Measurements from ENCODE around the gene CLDND2.

CLDND2 gene

DNA sequence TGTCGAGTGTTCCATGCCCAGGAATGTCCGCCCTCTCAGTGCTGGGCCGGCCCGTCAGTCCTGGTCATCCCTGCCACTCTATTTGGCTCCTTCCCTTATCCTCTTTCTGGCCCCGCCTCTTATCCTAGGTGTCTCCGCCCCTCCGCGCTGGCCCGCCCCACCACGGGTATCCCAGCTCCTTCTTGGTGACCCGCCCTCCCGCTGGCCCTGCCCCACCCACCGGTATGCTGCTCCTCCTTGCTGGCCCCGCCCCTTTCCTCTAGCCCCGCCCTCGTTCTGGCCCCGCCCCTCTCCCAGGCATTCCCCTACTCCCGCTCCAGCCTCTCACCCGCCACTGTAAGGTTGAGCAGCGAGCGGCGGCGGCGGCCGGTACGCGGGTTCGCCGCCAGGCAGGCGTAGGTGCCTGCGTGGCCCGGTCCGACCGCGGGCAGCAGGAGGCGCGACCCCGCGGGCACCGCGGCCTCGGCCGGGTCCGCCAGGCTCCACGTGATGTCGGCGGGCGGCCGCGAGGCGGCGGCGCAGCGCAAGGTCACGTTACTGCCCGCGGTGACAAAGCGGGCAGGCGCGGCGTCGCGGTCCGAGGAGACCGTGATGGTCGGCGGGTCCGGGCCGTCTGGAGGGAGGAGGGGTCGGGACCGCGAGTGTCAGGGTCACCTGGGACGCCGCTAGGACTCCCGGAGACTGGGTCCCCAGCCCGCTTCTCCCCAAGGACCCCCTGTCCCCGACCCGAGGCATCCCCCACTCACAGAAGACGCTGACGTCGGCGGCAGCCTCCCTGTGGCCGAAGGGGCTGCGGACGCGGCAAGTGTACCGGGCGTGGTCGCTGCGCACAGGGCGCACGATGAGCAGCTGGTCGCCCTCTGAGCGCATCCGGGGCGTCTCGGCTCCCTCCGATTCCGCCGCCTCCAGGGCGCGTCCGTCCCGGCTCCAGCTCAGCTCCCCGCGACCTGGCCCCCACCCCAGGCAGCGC, 28.8 kb downstream of the CLDND2 start:
- peak; percentile 86 to 98 for DNase-seq (ENCODE audit: low read depth in 1 of 2, low spot score in 1 of 2)
- Histone ChIP-seq H3K27ac (replicated peaks) (no peak overlapping the region), H3K27me3 (ENCODE audit: insufficient read depth, poor library complexity, severe bottlenecking) (no peaks in the 10 kb centered on the region), H3K4me3 (replicated peaks; ENCODE audit: insufficient read depth, low read length) (peak overlapping the region; percentile 68)
- TF ChIP-seq, protein P1, sequence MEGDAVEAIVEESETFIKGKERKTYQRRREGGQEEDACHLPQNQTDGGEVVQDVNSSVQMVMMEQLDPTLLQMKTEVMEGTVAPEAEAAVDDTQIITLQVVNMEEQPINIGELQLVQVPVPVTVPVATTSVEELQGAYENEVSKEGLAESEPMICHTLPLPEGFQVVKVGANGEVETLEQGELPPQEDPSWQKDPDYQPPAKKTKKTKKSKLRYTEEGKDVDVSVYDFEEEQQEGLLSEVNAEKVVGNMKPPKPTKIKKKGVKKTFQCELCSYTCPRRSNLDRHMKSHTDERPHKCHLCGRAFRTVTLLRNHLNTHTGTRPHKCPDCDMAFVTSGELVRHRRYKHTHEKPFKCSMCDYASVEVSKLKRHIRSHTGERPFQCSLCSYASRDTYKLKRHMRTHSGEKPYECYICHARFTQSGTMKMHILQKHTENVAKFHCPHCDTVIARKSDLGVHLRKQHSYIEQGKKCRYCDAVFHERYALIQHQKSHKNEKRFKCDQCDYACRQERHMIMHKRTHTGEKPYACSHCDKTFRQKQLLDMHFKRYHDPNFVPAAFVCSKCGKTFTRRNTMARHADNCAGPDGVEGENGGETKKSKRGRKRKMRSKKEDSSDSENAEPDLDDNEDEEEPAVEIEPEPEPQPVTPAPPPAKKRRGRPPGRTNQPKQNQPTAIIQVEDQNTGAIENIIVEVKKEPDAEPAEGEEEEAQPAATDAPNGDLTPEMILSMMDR (IDR thresholded peaks at IDR 0.05; ENCODE audit: insufficient read depth, low read length): no peak
- TF ChIP-seq POLR2AphosphoS5 (IDR thresholded peaks at IDR 0.05; ENCODE audit: low read depth): no peak
- no peak for TF ChIP-seq SPI1 (IDR thresholded peaks at IDR 0.05; ENCODE audit: borderline replicate concordance, low read depth)
- TF ChIP-seq, protein P2, sequence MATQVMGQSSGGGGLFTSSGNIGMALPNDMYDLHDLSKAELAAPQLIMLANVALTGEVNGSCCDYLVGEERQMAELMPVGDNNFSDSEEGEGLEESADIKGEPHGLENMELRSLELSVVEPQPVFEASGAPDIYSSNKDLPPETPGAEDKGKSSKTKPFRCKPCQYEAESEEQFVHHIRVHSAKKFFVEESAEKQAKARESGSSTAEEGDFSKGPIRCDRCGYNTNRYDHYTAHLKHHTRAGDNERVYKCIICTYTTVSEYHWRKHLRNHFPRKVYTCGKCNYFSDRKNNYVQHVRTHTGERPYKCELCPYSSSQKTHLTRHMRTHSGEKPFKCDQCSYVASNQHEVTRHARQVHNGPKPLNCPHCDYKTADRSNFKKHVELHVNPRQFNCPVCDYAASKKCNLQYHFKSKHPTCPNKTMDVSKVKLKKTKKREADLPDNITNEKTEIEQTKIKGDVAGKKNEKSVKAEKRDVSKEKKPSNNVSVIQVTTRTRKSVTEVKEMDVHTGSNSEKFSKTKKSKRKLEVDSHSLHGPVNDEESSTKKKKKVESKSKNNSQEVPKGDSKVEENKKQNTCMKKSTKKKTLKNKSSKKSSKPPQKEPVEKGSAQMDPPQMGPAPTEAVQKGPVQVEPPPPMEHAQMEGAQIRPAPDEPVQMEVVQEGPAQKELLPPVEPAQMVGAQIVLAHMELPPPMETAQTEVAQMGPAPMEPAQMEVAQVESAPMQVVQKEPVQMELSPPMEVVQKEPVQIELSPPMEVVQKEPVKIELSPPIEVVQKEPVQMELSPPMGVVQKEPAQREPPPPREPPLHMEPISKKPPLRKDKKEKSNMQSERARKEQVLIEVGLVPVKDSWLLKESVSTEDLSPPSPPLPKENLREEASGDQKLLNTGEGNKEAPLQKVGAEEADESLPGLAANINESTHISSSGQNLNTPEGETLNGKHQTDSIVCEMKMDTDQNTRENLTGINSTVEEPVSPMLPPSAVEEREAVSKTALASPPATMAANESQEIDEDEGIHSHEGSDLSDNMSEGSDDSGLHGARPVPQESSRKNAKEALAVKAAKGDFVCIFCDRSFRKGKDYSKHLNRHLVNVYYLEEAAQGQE (IDR thresholded peaks at IDR 0.05; ENCODE audit: insufficient replicate concordance, low read depth): no peak
- TF ChIP-seq GABPA (IDR thresholded peaks at IDR 0.05; ENCODE audit: low read depth): no peak

DNA sequence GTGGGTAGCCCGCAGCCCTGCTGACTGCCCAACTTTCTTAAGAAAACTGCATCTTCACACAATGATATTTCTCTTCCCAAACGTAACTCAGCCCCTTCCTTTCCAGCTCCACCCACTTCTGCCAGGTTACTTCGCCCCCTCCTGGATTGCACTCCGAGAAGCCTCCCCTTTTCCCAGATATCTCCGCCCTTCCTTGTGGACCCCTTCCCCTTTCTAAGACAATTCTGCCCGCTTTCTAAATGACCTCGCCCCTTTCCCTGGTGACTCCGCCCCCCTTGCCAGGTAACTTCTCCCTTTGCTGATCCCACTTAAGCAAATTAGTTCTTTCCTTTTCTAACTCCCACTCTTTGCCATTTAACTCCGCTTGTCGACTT, 29.5 kb downstream of the CLDND2 start:
- TF ChIP-seq, protein P2 (IDR thresholded peaks at IDR 0.05; ENCODE audit: insufficient replicate concordance, low read depth): no peak
- TF ChIP-seq, protein P1 (IDR thresholded peaks at IDR 0.05; ENCODE audit: insufficient read depth, low read length): no peak
- H3K27me3 ChIP-seq (ENCODE audit: insufficient read depth, poor library complexity, severe bottlenecking): no peaks in the 10 kb centered on the region
- peak overlapping the region; percentile 68 for H3K4me3 ChIP-seq (replicated peaks; ENCODE audit: insufficient read depth, low read length)
- H3K27ac ChIP-seq (replicated peaks): no peak overlapping the region
- DNase-seq (ENCODE audit: low read depth in 1 of 2, low spot score in 1 of 2): peak in 1 of 2 experiments; percentile 23

DNA sequence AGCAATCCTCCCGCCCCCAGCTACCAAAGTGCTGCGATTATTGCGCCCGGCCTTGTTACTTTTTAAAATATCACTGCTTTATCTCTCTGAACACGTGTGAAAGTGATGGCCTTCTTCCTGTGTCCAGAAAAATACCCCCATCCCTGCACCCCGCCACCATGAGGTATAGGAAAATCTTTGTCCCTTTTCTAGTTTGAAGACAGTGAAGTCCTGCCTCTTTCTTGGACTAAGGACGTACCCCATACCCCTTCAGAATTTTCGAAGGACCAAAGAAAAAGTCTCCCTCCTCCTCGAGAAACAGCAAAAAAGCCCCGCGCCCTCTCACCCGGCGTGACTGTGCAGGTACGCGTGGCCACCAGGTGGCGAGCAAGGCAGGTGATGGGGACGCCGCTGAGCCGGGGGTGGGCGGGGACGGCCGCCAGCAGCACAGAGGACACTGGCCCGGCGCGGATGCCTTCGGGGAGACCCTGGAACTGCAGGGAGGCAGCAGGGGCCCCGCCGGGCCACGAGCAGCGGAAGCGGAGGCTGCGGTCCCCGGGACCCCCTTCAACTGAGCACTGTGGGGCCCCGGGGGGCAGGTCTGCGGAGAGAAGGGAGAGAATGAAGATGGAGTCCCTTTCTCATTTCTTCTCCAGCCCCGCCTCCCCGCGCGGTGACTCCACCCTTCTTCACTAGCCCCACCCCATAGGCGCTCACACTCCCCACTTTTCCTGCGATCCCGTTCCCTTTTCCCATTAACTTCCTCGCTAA, 30.1 kb downstream of the CLDND2 start:
- peak overlapping the region; percentile 68 for H3K4me3 ChIP-seq (replicated peaks; ENCODE audit: insufficient read depth, low read length)
- TF ChIP-seq, protein P1 (IDR thresholded peaks at IDR 0.05; ENCODE audit: insufficient read depth, low read length): peak; percentile 31
- TF ChIP-seq GABPA (IDR thresholded peaks at IDR 0.05; ENCODE audit: low read depth): no peak
- H3K27me3 ChIP-seq (ENCODE audit: insufficient read depth, poor library complexity, severe bottlenecking): no peaks in the 10 kb centered on the region
- H3K27ac ChIP-seq (replicated peaks): no peak overlapping the region
- peak; percentile 45 to 77 for DNase-seq (ENCODE audit: low read depth in 1 of 2, low spot score in 1 of 2)
